Stimulated activated CD8-positive, alpha-beta memory T cell treated with anti-CD3 and anti-CD28 coated beads, Interleukin-7, amount 100 ng/mL, for 1 hour (primary cell): ENCODE results near the gene IGF1R.

Experiments
- DNase-seq, 2 donors: peaks; one replicate each; pipeline ENCODE4 v3.0.0-alpha.2; 2020; ENCODE audit warnings: low read depth in 2 of 2

IGF1R gene

DNA sequence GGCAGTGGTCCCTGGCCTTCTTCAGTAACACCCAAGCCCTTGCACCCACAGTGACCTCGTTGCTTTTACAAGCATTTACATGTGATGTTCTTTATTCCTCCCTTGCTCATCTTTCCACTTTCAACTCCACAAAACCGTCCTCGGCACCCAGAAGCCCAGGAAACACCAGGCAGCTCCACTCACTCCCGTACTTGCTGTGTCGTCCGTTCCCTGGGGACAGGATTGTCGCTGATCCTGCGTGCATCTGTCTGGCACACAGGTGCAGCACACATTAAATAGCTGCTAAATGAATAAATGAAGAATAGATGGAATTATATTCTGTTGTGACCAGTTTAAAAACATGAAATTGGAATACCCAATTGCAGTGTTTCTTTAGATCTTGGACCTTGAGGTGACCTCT lies 239.6 kb downstream of the IGF1R start:
- DNase-seq: no peak

DNA sequence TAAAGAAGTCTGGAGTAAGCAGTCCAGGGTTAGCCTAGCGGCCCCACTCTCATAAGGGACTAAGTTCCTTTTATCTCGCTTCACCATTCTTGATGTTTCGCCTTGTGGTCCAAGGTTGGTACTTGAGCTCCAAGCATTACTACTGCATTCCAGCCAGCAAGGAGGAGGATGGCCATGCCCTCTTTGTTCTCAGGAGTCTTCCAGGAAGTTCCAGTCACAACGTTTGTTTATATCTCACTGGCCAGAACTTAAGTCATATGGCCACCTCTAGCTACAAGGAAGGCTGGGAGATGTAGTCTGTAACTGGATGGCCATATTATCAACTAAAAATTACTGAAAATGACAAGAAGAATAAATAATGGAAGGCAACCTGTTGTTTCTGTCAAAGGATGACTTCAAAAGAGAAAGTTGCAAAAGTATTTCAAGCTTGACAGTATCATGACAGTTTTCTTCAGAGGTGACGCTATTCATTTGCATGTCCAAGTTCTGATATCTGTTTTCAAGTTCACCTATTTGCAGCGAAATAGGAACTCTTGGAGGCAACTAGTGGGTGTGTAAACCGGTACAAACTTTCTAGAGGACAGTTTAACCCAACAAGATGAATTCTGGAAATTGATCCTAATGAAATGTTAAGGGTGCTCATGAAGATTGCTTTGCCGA lies 240.6 kb downstream of the IGF1R start:
- DNase-seq: no peak

GRCh38 chr15:98889930-98890695 lies 241.8 kb downstream of the IGF1R start:
- DNase-seq: no peak

GRCh38 chr15:98891301-98891700 lies 243.0 kb downstream of the IGF1R start:
- no peak for DNase-seq

GRCh38 chr15:98893401-98893800 lies 245.1 kb downstream of the IGF1R start:
- DNase-seq: no peak

GRCh38 chr15:98894312-98894711 lies 246.0 kb downstream of the IGF1R start:
- DNase-seq: no peak

DNA sequence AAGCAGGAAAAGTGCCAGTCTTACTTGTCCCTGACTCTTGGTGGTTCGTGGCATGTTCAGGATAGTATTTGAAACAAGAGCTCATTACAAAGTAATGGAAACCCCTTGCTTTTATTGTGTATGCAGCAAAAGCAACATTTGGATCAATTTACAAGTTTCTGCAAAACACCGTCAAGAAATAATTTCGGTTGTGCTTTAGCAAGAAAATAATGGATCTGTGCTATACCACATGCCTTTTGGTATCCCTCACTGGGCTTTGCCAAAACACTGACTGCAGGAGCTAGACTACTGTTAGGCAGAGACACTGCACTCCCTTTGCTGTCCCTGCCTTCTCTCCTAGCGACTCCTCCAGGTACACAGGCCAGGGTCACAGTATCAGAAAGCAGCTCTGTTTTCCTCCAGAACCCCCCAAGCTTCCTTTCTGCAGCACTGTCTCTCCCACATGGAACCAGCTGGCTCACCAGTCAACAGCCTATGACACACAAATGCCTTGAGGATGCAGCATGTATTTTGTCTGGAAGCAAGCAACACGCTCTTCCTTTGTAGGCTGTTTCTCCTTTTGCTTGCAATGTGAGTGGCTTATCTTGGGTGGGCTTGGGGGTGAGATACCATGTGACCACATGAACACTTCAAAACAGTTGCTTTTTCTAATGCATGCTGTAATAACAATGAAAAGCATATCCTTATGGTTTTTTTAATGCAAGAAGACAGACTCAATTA lies 247.8 kb downstream of the IGF1R start:
- no peak for DNase-seq

- no peak for DNase-seq
Observed at GRCh38 chr15:98896802-98897732, 248.7 kb downstream of the IGF1R start.

- DNase-seq: no peak
Observed at GRCh38 chr15:98898122-98898521, 249.8 kb downstream of the IGF1R start.

- no peak for DNase-seq
Observed at GRCh38 chr15:98899272-98900021, 251.1 kb downstream of the IGF1R start.

DNA sequence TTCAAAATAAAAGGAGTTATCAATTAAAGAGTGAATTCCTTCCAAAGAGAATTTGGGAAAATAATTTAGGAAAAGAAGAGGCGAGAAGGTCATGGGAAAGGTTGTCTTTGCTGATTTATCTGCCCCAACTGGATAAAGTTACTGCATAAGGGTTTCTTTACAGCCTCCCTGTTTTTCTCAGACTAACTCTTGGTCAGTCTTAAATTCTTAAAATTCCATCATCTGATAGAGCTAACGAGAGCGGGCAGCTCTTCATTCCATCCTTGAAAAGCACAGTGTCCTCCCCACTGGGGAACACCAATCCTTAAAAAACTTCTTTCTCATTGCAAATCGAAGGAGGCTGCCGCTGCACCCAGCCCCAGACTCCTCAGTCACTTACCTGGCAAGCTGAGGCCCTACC lies 252.0 kb downstream of the IGF1R start:
- DNase-seq: no peak

- no peak for DNase-seq
Observed at GRCh38 chr15:98901434-98902072, 253.2 kb downstream of the IGF1R start.

DNA sequence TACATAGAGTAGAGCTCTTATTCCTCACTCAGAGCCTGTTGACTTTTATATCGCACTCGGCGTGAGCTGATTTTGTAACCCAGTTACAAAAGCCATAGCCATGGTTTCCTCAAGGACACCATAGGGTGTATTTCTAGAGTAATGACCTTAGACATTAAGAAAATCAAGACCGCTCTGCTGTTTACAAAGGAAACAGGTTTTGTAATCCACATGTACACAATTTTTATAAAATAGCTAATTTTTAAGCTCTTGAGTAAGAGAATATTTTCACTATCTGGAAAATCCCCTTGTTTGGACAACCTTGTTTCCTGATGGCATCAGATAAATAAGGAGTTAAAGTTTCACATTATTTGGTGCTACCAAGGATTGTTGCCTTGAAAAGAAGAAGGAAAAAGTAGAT lies 254.6 kb downstream of the IGF1R start:
- DNase-seq: no peak

GRCh38 chr15:98903377-98904018 lies 255.2 kb downstream of the IGF1R start:
- no peak for DNase-seq

DNA sequence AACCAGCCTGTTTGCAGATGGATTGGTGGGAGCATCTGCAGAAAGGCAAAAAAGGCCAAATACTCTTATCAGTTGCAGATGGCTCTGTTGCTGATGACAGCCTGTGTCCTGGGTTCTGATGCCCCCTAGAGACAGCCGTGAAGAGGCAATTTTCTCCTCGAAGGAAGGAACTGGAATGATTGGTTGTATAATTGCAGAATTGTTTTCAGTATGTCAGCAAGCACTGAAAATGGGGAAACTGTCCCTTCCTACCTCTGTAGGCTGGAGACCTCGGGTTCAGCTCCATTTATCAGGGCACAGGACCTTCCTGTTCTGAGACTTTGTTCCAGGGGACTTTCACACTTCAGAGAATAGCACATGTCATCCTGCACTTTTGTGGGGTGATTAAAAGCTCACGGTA lies 256.2 kb downstream of the IGF1R start:
- DNase-seq: no peak

DNA sequence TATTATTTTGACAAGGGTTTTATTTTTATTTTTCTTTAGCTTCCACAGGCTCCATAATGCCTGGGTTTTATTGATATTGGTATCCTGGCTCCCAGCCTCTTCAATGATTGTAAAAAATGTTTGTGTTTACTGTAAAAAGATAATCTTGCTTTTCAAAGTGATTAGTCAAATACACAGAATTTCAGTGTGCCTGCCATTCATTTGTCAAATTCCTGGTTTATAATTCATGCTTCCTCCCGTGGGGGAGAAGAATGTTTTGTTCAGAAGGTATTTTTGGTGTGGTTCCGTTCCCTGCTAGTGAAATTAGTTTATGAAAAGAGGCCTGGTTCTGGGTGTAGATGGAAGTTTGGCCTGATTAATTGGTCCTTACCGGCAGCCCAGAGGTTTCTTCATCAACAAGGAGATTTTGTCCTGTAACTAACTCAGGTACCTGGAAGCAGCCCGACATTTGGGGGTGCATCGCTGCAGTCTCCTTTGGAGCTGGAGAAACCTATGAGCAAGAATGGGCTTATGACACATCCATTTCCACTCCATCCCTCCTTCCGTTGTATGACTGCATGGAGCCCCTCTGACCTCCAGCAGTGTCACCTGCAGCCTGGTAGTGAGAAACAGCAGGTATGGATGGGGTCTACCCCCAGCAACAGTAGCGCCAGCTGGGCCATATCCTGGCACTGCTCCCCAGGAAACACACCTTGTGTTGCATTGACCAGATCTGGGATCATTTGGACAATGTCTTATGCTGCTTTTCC lies 257.8 kb downstream of the IGF1R start:
- DNase-seq: no peak

- DNase-seq: no peak
Observed at GRCh38 chr15:98906712-98907083, 258.4 kb downstream of the IGF1R start.

- DNase-seq: no peak
Observed at GRCh38 chr15:98907927-98908471, 259.7 kb downstream of the IGF1R start.
